GM12801 (cell line): ENCODE measurements around the gene PLXNB2.

ENCODE experiments used
- TF ChIP-seq, protein P1 (sequence below): IDR thresholded peaks from one replicate; pipeline ENCODE4 v1.5.1; 2011; ENCODE audit warnings: control low read depth; ENCODE audit not compliant: insufficient read length; ENCODE audit errors: extremely low read depth

PLXNB2 gene

GRCh38 chr22:50302564-50302963 is 4.9 kb downstream of the PLXNB2 start:
- TF ChIP-seq, protein P1, sequence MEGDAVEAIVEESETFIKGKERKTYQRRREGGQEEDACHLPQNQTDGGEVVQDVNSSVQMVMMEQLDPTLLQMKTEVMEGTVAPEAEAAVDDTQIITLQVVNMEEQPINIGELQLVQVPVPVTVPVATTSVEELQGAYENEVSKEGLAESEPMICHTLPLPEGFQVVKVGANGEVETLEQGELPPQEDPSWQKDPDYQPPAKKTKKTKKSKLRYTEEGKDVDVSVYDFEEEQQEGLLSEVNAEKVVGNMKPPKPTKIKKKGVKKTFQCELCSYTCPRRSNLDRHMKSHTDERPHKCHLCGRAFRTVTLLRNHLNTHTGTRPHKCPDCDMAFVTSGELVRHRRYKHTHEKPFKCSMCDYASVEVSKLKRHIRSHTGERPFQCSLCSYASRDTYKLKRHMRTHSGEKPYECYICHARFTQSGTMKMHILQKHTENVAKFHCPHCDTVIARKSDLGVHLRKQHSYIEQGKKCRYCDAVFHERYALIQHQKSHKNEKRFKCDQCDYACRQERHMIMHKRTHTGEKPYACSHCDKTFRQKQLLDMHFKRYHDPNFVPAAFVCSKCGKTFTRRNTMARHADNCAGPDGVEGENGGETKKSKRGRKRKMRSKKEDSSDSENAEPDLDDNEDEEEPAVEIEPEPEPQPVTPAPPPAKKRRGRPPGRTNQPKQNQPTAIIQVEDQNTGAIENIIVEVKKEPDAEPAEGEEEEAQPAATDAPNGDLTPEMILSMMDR, result no peak

GRCh38 chr22:50302041-50302541 is 5.4 kb downstream of the PLXNB2 start:
- TF ChIP-seq, protein P1, result no peak

- TF ChIP-seq, protein P1, result no peak
Observed at GRCh38 chr22:50301581-50301991, 5.9 kb downstream of the PLXNB2 start.

- TF ChIP-seq, protein P1, result no peak
Observed at GRCh38 chr22:50300620-50301257, 6.7 kb downstream of the PLXNB2 start.

DNA sequence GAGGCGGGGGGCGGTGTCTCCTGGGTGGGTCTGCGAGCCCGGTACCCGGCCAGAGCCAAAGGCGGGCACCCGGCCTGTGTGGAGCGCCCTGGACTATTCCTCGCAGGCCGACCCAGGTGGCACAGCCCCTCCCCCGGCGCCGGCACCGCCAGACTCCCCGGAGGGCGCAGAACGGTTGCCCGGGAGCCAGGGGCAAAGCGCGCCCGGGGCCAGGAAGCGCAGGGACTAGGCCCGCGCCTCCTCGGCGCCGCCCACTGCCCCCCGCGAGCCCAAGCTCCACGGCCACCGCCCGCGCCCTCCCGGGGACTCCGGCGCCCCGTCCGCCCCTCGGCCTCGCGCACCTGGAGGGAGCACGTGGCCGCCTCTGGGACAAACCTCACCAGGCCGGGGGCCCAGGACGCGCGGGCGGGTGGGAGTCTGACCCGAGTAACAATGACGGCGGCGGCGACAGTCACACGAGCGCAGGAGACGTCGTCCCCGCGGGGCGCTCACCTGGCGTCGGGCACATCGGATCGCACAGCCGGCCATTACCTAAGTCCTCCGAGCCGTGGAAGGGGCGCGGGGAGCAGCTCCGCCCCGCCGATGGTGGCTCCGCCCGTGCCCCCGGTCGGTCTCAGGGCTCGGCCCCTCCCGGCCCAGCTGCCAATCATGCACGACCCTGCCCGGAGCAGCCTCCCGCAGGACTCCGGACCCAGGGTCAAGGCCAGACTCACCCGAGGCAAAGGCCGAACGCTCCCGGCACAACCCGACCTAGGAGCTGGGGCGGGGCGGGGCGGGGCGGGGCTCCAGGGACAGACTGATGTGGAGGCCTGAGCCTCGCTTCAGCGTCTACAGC is 7.4 kb downstream of the PLXNB2 start:
- TF ChIP-seq, protein P1, result no peak

GRCh38 chr22:50298937-50299784 is 8.3 kb downstream of the PLXNB2 start:
- TF ChIP-seq, protein P1, result no peak

- TF ChIP-seq, protein P1, result no peak
Observed at GRCh38 chr22:50298266-50298637, 9.2 kb downstream of the PLXNB2 start.
